B cell (primary cell): ENCODE results near the gene CLDN24. TPM values are rescaled to one million over a fixed set of nuclear protein-coding genes. Genes with fewer than 3 reads are reported as not detected.

Source experiments
- ATAC-seq: fragments of 200-7000 bp; cut with Tn5 transposase; one replicate; pipeline ENCODE4 v1.10.0; 2021; ENCODE audit warnings: low read depth, mild to moderate bottlenecking, moderate number of reproducible peaks, moderate library complexity
- CTCF ChIA-PET: fragments of 350-600 bp; sonication (Branson Sonifier 250); formaldehyde crosslinking; loops from one replicate; lab custom pipeline; 2021; ENCODE audit warnings: antibody characterized with exemption, inconsistent platforms; lab: Charles Lee
- POLR2A ChIA-PET: fragments of 350-600 bp; sonication (Branson Sonifier 250); formaldehyde crosslinking; loops from one replicate; lab custom pipeline; 2021; ENCODE audit warnings: antibody characterized with exemption; lab: Charles Lee
- DNase-seq: peaks from one replicate; pipeline ENCODE4 v3.0.0; 2013
- H2AFZ ChIP-seq: 2 replicates; pipeline ENCODE4 v1.6.1; 2012; ENCODE audit warnings: mild to moderate bottlenecking, low read depth, low read length; ENCODE audit not compliant: insufficient read depth, poor library complexity, severe bottlenecking
- H3K27ac ChIP-seq, 2 donors: 1 replicate in 1 of 2; 2 replicates in 1 of 2; pipeline ENCODE4 v1.5.1; 2012 to 2013; ENCODE audit warnings: low read length in 2 of 2, mild to moderate bottlenecking in 2 of 2, moderate library complexity in 1 of 2
- H3K27me3 ChIP-seq, 4 experiments: fragments of 200-600 bp in 1 of 4; sonication (generic) in 1 of 4; replicated peaks in 1 of 4; 1 replicate in 2 of 4; 2 replicates in 2 of 4; pipeline versions ENCODE4 v1.6.1 to v1.7.0; 2013 to 2016; ENCODE audit warnings: low read length in 3 of 4, mild to moderate bottlenecking in 2 of 4, mixed read lengths in 1 of 4, moderate library complexity in 1 of 4; ENCODE audit not compliant: insufficient read depth in 4 of 4, control insufficient read depth in 3 of 4; ENCODE audit errors: control extremely low read depth in 1 of 4
- H3K36me3 ChIP-seq, 2 experiments: replicated peaks in 1 of 2; 1 replicate in 1 of 2; 2 replicates in 1 of 2; pipeline versions ENCODE4 v1.6.1 to v1.7.1; 2013; ENCODE audit warnings: low read length in 1 of 2; ENCODE audit not compliant: insufficient read depth in 2 of 2, control insufficient read depth in 1 of 2; ENCODE audit errors: control extremely low read depth in 1 of 2, extremely low read depth in 1 of 2
- H3K4me1 ChIP-seq, 2 donors: fragments of 200-600 bp in 1 of 2; sonication (generic) in 1 of 2; 1 replicate in 1 of 2; 2 replicates in 1 of 2; pipeline versions ENCODE4 v1.5.1 to v1.6.1; 2013 to 2017; ENCODE audit warnings: low read length in 2 of 2; ENCODE audit not compliant: control insufficient read depth in 2 of 2, insufficient read depth in 2 of 2
- H3K4me2 ChIP-seq: replicated peaks from 2 replicates; pipeline ENCODE3; 2012; ENCODE audit warnings: mild to moderate bottlenecking, low read depth, low read length; ENCODE audit not compliant: poor library complexity, severe bottlenecking
- H3K4me3 ChIP-seq, 5 experiments: fragments of 200-600 bp in 1 of 5; sonication (generic) in 1 of 5; 1 replicate in 3 of 5; 2 replicates in 2 of 5; pipeline versions ENCODE4 v1.5.1 to v1.7.0; 2011 to 2016; ENCODE audit warnings: low read length in 4 of 5, mild to moderate bottlenecking in 4 of 5, low read depth in 2 of 5, control low read depth in 1 of 5, moderate library complexity in 1 of 5; ENCODE audit not compliant: insufficient read depth in 1 of 5; ENCODE audit errors: control extremely low read depth in 1 of 5, extremely low read depth in 1 of 5
- H3K79me2 ChIP-seq: fragments of 200-600 bp; sonication (generic); one replicate; pipeline ENCODE4 v1.6.0; 2016; ENCODE audit warnings: low read length; ENCODE audit not compliant: control insufficient read depth, insufficient read depth
- H3K9ac ChIP-seq: fragments of 200-600 bp; sonication (generic); 2 replicates; pipeline ENCODE4 v1.6.1; 2017; ENCODE audit warnings: mild to moderate bottlenecking, low read length, moderate library complexity
- H3K9me3 ChIP-seq, 3 donors: one replicate each; pipeline versions ENCODE4 v1.6.1 to v1.7.1; 2013; ENCODE audit warnings: low read length in 2 of 3; ENCODE audit not compliant: control insufficient read depth in 2 of 3, insufficient read depth in 1 of 3; ENCODE audit errors: control extremely low read depth in 1 of 3
- H4K20me1 ChIP-seq: 2 replicates; pipeline ENCODE4 v1.6.0; 2012; ENCODE audit warnings: mild to moderate bottlenecking, low read length; ENCODE audit not compliant: insufficient read depth, control insufficient read depth, poor library complexity, severe bottlenecking
- H3K27ac Mint-ChIP-seq: one replicate; pipeline ENCODE4 v1.8.0; 2021; ENCODE audit warnings: mixed read lengths
- H3K27me3 Mint-ChIP-seq: one replicate; pipeline ENCODE4 v1.8.0; 2021; ENCODE audit warnings: mixed read lengths
- H3K4me1 Mint-ChIP-seq: one replicate; pipeline ENCODE4 v1.8.0; 2021; ENCODE audit warnings: mixed read lengths
- H3K4me3 Mint-ChIP-seq: one replicate; pipeline ENCODE4 v1.8.0; 2021; ENCODE audit warnings: mixed read lengths
- H3K9me3 Mint-ChIP-seq: one replicate; pipeline ENCODE4 v1.8.0; 2022; ENCODE audit warnings: mixed read lengths; ENCODE audit not compliant: insufficient read depth
- CTCF ChIP-seq: fragments of 200-600 bp; IDR thresholded peaks from one replicate; pipeline ENCODE4 v1.8.0; 2022; ENCODE audit warnings: antibody characterized with exemption, mild to moderate bottlenecking
- EZH2 ChIP-seq: IDR thresholded peaks from 2 replicates; pipeline ENCODE4 v1.6.1; 2012; ENCODE audit warnings: borderline replicate concordance, low read depth, mild to moderate bottlenecking, moderate library complexity, low read length; ENCODE audit not compliant: insufficient read depth, poor library complexity, severe bottlenecking
- WGBS: methylation state at CpG from one replicate; pipeline ENCODE4 v1.1.5; 2013; ENCODE audit warnings: missing lambda C conversion rate; ENCODE audit not compliant: insufficient coverage; 5-methylcytosine and 5-hydroxymethylcytosine counted together
- intact Hi-C: fragments of 100-400 bp; cut with micrococcal nuclease; formaldehyde crosslinking; loops from one replicate; pipeline ENCODE4 v1.10.0; 2022
- polyA plus RNA-seq: library from polyadenylated mRNA; depleted of rRNA; stranded (reverse); fragments of >200 nt; gene quantifications from 2 replicates; pipeline ENCODE4 v1.2.3, GENCODE V29; 2012
- total RNA-seq, 2 donors: library from RNA; stranded (reverse); fragments of 120-200 nt in 1 of 2; gene quantifications; 1 replicate in 1 of 2; 2 replicates in 1 of 2; pipeline versions ENCODE4 v1.2.3 to v1.2.4, GENCODE V29; 2013 to 2022

Gene CLDN24
- total and polyA plus RNA-seq, 2 donors (not counting 1 experiment from before 2014, with no cell fraction given) = not detected

- Histone ChIP-seq H3K4me3 (no peak overlapping the region), H3K27ac (no peak overlapping the region), H3K36me3 (no peaks in the 10 kb centered on the region), H3K27me3 (no peaks in the 10 kb centered on the region), H3K79me2 (no peaks in the 10 kb centered on the region), H2AFZ (no peak overlapping the region), H3K9me3 (no peaks in the 10 kb centered on the region), H3K4me1 (no peaks in the 10 kb centered on the region), H3K9ac (no peak overlapping the region), H3K4me2 (no peak overlapping the region), H4K20me1 (no peaks in the 10 kb centered on the region)
- H3K27ac Mint-ChIP-seq = no peak overlapping the region
- intact Hi-C loops = no loop called here
- no peak for TF ChIP-seq CTCF
- no peak for TF ChIP-seq EZH2
- H3K4me3 Mint-ChIP-seq = no peak overlapping the region
- no peaks in the 10 kb centered on the region for H3K4me1 Mint-ChIP-seq
- 90% methylated on average over 2 of the region's 4 CpGs for WGBS
- no peak for DNase-seq
- no peaks in the 10 kb centered on the region for H3K9me3 Mint-ChIP-seq
- no peak for ATAC-seq
- CTCF ChIA-PET = interaction anchor here (1.1 kb wide), 1 partner anchor 29 kb away, joined by 3 read pairs; no protein-coding TSS in a partner anchor
- peaks cover 26% of the 10 kb centered on the region for H3K27me3 Mint-ChIP-seq
- POLR2A ChIA-PET = no interaction called here
These were observed 37.3 kb downstream of the CLDN24 start for GRCh38 chr4:183284965-183285364.

GRCh38 chr4:183284258-183284785 lies 37.9 kb downstream of the CLDN24 start:
- H3K9me3 Mint-ChIP-seq = no peaks in the 10 kb centered on the region
- H3K9ac ChIP-seq = no peak overlapping the region
- POLR2A ChIA-PET = no interaction called here
- peaks cover 26% of the 10 kb centered on the region for H3K27me3 Mint-ChIP-seq
- H3K4me1 Mint-ChIP-seq = no peaks in the 10 kb centered on the region
- H3K9me3 ChIP-seq = no peaks in the 10 kb centered on the region
- no peak overlapping the region for H2AFZ ChIP-seq
- TF ChIP-seq CTCF (no peak), EZH2 (no peak)
- no peak for ATAC-seq
- H3K4me2 ChIP-seq = no peak overlapping the region
- no peak for DNase-seq
- no peak overlapping the region for H3K4me3 Mint-ChIP-seq
- H3K27me3 ChIP-seq = no peaks in the 10 kb centered on the region
- WGBS = 98% methylated on average over 9 of the region's 12 CpGs
- H4K20me1 ChIP-seq = no peaks in the 10 kb centered on the region
- no peaks in the 10 kb centered on the region for H3K79me2 ChIP-seq
- no peaks in the 10 kb centered on the region for H3K4me1 ChIP-seq
- H3K27ac ChIP-seq = no peak overlapping the region
- intact Hi-C loops = no loop called here
- no peaks in the 10 kb centered on the region for H3K36me3 ChIP-seq
- no peak overlapping the region for H3K27ac Mint-ChIP-seq
- CTCF ChIA-PET = interaction anchor here (1.1 kb wide), 1 partner anchor 28 kb away, joined by 3 read pairs; no protein-coding TSS in a partner anchor
- H3K4me3 ChIP-seq = no peak overlapping the region
